BE2C (cell line): Measurements from ENCODE around the gene C6orf163.

Experiments used
- DNase-seq: peaks from one replicate; pipeline ENCODE4 v3.0.0-alpha.2; 2020
- H3K27me3 ChIP-seq: fragments of 250-450 bp; sonication (Bioruptor Pico); 2 replicates; pipeline ENCODE4 v1.5.1; 2020; ENCODE audit warnings: mild to moderate bottlenecking
- H3K36me3 ChIP-seq: fragments of 250-450 bp; sonication (Bioruptor Pico); 2 replicates; pipeline ENCODE4 v1.5.1; 2020; ENCODE audit warnings: mild to moderate bottlenecking
- H3K4me1 ChIP-seq: fragments of 250-450 bp; sonication (Bioruptor Pico); 2 replicates; pipeline ENCODE4 v1.5.1; 2020
- H3K4me3 ChIP-seq: 2 replicates; pipeline ENCODE4 v1.5.1; 2011; ENCODE audit warnings: low read depth, low read length
- H3K9me3 ChIP-seq: fragments of 250-450 bp; sonication (Bioruptor Pico); 2 replicates; pipeline ENCODE4 v1.5.1; 2020
- TF ChIP-seq, protein P1 (sequence below): IDR thresholded peaks from 2 replicates; pipeline ENCODE4 v1.5.1; 2012; ENCODE audit warnings: mild to moderate bottlenecking, low read depth, low read length

Gene C6orf163

DNA sequence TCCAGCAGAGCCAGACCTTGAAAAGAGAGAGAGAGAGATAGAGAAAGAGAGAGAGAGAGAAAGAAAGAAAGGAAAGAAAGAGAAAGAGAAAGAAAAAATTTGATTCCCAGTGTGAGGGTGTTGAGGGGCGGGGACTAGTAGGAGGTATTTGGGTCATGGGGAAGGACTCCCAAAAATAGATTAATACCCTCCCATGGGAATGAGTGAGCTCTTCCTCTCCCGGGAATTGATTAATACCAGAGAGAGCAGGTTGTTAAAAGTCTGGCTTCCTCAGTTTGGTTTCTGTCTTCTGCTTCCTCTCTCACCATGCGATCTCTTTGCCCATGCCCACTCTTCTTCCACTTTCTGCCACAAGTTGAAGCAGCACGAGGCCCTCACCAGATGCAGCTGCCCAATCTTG, 34.3 kb downstream of the C6orf163 start:
- Histone ChIP-seq H3K27me3 (no peaks in the 10 kb centered on the region), H3K36me3 (no peaks in the 10 kb centered on the region), H3K9me3 (no peaks in the 10 kb centered on the region), H3K4me3 (no peak overlapping the region), H3K4me1 (peaks cover 2% of the 10 kb centered on the region; the same call in 1 of the 2 replicates)
- TF ChIP-seq, protein P1, sequence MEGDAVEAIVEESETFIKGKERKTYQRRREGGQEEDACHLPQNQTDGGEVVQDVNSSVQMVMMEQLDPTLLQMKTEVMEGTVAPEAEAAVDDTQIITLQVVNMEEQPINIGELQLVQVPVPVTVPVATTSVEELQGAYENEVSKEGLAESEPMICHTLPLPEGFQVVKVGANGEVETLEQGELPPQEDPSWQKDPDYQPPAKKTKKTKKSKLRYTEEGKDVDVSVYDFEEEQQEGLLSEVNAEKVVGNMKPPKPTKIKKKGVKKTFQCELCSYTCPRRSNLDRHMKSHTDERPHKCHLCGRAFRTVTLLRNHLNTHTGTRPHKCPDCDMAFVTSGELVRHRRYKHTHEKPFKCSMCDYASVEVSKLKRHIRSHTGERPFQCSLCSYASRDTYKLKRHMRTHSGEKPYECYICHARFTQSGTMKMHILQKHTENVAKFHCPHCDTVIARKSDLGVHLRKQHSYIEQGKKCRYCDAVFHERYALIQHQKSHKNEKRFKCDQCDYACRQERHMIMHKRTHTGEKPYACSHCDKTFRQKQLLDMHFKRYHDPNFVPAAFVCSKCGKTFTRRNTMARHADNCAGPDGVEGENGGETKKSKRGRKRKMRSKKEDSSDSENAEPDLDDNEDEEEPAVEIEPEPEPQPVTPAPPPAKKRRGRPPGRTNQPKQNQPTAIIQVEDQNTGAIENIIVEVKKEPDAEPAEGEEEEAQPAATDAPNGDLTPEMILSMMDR = no peak
- no peak for DNase-seq

DNA sequence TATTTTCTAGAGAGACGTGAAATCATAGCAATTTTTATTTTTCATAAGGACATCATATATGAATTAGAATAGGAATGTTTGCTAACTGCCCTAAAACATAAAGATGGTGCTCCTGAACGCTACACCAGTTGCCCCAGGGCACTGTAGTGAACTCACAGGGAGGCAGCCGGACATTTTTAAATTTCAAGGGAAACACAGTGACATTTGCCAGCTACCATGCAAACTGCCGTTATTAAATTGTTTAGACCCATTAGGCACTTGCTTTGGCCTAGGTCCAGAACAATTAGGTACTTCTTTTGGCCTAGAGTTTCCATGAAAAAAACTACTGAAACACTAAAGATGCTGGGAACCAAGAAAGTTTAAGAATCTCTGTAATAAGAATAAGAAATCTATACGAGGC, 38.2 kb downstream of the C6orf163 start:
- H3K4me3 ChIP-seq = no peak overlapping the region
- no peaks in the 10 kb centered on the region for H3K9me3 ChIP-seq
- H3K4me1 ChIP-seq = peaks cover 5% of the 10 kb centered on the region; the same call in 1 of the 2 replicates
- H3K27me3 ChIP-seq = no peaks in the 10 kb centered on the region
- no peaks in the 10 kb centered on the region for H3K36me3 ChIP-seq
- DNase-seq = peak; percentile 59
- TF ChIP-seq, protein P1 = no peak

DNA sequence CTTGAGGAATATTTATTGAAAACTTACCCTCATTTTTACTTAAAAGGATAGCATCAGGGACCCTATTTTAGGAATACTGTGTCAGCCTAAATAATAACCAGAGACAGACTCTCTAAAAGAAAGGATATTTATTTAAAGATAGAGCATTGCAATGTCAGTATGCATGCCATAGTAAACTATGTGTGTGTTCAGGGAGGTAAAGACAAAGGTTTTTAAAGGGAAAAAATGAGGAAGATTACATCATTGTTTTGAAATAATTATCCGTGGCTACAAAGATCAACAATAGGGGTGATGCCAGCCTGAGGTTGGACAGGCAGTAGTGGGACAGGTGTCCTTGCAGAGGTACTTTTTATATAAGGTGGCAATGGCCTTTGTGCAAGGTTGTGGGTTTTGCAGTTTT, 39.4 kb downstream of the C6orf163 start:
- TF ChIP-seq, protein P1 = no peak
- Histone ChIP-seq H3K36me3 (no peaks in the 10 kb centered on the region), H3K27me3 (no peaks in the 10 kb centered on the region), H3K4me3 (no peak overlapping the region), H3K4me1 (peaks cover 5% of the 10 kb centered on the region; the same call in 1 of the 2 replicates), H3K9me3 (no peaks in the 10 kb centered on the region)
- no peak for DNase-seq

DNA sequence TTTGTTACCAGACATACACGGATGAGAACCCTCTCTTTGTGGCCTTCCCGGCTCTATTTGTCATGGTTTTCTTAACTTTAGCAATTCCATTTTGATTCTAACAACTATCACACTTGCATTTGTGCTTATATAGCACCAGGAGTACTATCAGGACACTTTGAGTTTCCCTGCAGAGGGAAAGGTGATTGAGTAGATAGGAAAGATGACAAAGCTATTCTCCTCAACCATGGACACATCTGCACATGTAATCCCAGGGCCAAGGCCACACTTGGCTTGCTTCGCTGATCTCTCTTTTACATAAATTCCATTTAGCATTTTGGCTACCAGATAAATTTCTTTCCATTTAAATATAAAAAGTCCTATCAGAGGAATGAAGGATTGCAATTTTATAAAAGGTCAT, 39.8 kb downstream of the C6orf163 start:
- TF ChIP-seq, protein P1 = no peak
- Histone ChIP-seq H3K9me3 (no peaks in the 10 kb centered on the region), H3K36me3 (no peaks in the 10 kb centered on the region), H3K27me3 (no peaks in the 10 kb centered on the region), H3K4me1 (peaks cover 5% of the 10 kb centered on the region; the same call in 1 of the 2 replicates), H3K4me3 (no peak overlapping the region)
- no peak for DNase-seq

DNA sequence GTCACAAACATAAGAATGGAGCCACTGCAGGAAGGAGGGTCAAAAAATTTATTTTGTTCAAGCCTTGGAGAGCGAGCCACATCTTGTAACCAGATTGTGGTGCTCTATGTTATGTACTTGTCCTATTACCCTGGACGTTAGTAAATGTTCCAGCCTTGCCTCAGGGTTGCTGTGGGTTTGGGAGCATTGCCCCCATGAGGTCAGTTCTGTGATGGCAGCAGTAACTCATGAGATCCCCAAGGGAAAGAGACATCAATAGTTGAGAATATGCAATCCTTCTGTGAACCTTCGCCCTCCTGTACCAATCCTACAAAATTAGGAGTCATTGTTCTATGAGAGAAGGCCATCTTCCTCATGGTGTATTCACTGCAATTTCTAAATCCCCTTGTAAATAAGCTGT, 46.7 kb downstream of the C6orf163 start:
- H3K27me3 ChIP-seq = no peaks in the 10 kb centered on the region
- TF ChIP-seq, protein P1 = peak; percentile 77
- no peaks in the 10 kb centered on the region for H3K4me1 ChIP-seq
- H3K4me3 ChIP-seq = no peak overlapping the region
- DNase-seq = peak; percentile 51
- H3K9me3 ChIP-seq = no peaks in the 10 kb centered on the region
- H3K36me3 ChIP-seq = no peaks in the 10 kb centered on the region

DNA sequence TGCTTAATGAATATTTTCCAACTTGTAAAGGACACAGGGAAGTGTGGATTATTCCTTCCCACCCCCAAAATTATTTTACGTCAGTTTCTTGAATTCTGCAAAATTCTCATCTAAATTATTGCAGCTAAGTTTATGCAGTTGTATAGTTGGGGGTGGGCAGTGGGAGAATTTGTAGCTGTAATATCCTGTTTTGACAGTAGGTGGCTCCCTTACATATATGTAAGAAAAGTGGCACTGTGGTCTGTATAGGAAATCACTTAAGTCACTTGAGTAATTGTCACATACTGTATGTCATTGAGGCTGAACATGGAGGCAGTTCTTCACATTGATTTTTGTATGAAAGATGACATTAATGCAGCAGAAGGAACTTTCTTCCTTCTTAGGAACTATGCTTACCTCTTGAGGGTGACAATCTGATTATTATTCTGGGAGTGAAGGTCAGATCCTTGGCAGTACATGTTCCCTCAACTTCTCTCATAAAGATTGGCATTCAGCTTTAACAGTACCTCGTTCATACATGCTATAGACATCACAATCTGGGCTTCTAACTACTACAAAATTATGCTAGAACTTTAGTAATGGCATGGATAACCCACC, 48.5 kb downstream of the C6orf163 start:
- no peaks in the 10 kb centered on the region for H3K27me3 ChIP-seq
- H3K36me3 ChIP-seq = no peaks in the 10 kb centered on the region
- TF ChIP-seq, protein P1 = peak; percentile 72
- peak; percentile 30 for DNase-seq
- no peak overlapping the region for H3K4me3 ChIP-seq
- H3K4me1 ChIP-seq = no peaks in the 10 kb centered on the region
- no peaks in the 10 kb centered on the region for H3K9me3 ChIP-seq
